Endothelial cell of hepatic sinusoid (primary cell): ENCODE results near the gene GHDC.
"Not testable (repeated sequence)": the region's sequence is repeated elsewhere in the genome, so short reads cannot be mapped to it uniquely, and the experiment has no call there.

Experiments used
- in situ Hi-C: cut with HindIII; loops from 2 replicates; pipeline ENCODE4 v1.10.0; 2017; ENCODE audit warnings: low sequenced_read_pairs

Gene GHDC

DNA sequence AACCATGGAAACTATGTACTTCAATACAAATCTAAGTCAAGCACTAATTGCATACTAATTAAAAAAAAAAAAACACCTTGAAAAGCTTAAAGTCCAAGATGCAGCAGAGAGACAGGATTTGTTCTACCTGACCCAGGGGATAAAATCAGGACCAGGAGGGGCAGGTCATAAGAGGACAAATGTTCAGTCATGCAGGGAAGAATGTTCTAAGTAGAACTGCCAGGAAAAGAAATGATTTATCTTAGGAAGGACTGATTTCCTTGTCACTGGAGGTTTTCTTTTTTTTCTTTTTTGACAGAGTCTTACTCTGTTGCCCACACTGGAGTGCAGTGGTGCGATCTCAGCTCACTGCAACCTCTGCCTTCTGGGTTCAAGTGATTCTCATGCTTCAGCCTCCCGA is 9.1 kb upstream of the GHDC start:
- in situ Hi-C loops: loop anchor here (10.0 kb wide), 1 partner anchor 311 kb away; no protein-coding TSS in a partner anchor

GRCh38 chr17:42202696-42203095 is 8.4 kb upstream of the GHDC start:
- in situ Hi-C loops: loop anchor here (10.0 kb wide), 1 partner anchor 312 kb away; no protein-coding TSS in a partner anchor

- in situ Hi-C loops: loop anchor here (10.0 kb wide), 1 partner anchor 313 kb away; no protein-coding TSS in a partner anchor
Measured at GRCh38 chr17:42202159-42202558, 7.9 kb upstream of the GHDC start.

GRCh38 chr17:42201458-42201772 is 7.1 kb upstream of the GHDC start:
- in situ Hi-C loops: loop anchor here (10.0 kb wide), 1 partner anchor 313 kb away; no protein-coding TSS in a partner anchor

DNA sequence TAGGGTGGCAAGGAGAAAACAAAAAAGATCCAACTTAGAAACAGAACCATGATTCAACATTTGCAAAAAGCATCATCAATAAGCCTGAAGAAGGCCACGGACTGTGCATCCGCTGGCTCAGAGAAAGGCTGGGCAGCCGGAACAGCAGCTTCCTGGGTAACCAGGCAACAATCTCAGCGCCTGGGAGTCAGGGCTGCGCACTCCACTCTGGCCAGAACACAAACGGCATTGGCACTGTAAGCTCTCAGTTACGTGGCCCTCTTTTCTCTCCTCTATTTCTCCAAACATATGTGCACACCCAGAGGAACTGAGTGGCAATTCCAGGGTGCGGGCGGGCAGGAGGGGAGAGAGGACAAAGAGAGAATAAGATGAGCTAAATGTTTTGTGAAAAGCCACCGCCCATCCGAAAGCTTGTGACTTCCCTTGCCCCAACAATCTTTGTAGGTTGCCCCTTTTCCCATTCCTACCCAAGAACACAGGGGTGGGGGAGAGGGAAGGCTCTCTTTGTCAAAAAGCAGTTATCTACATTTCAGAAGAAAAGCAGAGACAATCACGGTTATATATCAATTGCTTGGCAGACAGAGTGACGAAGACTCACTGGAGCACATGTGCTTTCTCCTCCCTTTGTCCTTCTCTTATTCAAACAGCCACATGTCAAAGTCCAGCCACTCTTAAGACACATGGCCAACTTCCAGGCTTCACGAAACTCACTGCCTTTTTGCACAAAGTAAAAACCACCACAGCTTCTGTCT is 6.6 kb upstream of the GHDC start:
- in situ Hi-C loops: loop anchor here (10.0 kb wide), 1 partner anchor 314 kb away; no protein-coding TSS in a partner anchor

DNA sequence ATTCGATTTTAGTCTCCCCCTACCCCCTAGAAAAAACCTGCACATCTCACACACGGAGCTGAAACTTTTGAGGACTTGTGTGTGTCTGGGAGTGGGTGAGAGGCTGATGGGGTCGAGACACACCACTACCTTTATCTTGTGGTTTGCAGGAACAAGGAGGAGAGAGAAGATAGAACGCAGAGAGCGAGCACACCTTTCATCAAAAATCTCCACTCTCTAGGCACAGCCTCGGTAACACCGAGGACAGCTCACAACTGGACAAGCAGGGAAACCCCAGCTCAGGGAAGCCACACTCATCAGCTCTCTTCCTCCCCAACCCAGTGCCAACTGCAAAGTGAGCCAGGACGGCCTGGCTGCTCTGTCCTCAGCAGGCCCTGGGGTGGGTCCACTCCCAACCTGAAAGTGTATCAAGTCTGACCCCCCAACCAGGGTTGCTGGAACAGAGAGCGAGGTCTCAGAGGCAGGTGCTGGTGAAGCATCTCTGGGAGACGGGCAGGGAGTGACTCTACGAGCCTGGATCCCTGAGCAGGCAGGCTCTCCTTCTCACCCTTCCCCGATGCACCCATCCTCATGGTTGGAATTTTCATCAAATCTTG is 5.2 kb upstream of the GHDC start:
- in situ Hi-C loops: loop anchor here (10.0 kb wide), 1 partner anchor 315 kb away; no protein-coding TSS in a partner anchor

GRCh38 chr17:42198897-42199296 is 4.6 kb upstream of the GHDC start:
- in situ Hi-C loops: no loop called here

GRCh38 chr17:42197564-42198156 is 3.4 kb upstream of the GHDC start:
- in situ Hi-C loops: no loop called here

GRCh38 chr17:42193216-42193968 is 902 bp downstream of the GHDC start:
- in situ Hi-C loops: no loop called here

GRCh38 chr17:42192189-42193126 is 1.8 kb downstream of the GHDC start:
- in situ Hi-C loops: no loop called here

DNA sequence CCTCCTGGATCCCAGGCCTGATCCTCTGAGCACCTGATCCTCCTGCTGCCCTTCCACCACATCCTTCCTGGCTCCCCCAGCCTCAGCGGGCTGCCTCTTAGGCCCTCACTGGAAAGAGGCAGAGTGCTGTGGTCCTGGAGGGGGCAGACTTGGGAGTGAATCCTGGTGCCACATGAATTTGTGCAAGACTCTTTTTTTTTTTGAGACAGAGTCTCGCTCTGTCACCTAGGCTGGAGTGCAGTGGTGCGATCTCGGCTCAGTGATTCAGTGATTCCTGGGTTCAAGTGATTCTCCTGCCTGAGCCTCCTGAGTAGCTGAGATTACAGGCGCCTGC is 3.1 kb downstream of the GHDC start:
- in situ Hi-C loops: no loop called here

GRCh38 chr17:42190491-42191274 is 3.6 kb downstream of the GHDC start:
- in situ Hi-C loops: no loop called here

DNA sequence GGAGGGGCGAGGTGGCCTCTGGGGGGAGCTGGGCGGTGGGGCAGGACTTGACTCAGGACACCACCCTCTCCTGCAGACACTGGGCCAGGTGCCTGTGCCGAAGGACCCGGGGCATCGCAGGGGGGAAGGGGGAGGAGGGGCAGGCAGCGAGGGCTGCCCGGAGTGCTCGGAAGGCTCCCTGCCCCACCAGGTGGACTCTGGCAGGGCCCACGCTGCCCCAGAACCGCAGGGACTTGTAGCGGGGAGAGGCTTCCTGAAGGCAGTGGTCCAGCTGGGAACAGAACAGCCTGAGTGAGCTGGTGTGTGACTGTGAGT is 4.7 kb downstream of the GHDC start:
- in situ Hi-C loops: no loop called here

DNA sequence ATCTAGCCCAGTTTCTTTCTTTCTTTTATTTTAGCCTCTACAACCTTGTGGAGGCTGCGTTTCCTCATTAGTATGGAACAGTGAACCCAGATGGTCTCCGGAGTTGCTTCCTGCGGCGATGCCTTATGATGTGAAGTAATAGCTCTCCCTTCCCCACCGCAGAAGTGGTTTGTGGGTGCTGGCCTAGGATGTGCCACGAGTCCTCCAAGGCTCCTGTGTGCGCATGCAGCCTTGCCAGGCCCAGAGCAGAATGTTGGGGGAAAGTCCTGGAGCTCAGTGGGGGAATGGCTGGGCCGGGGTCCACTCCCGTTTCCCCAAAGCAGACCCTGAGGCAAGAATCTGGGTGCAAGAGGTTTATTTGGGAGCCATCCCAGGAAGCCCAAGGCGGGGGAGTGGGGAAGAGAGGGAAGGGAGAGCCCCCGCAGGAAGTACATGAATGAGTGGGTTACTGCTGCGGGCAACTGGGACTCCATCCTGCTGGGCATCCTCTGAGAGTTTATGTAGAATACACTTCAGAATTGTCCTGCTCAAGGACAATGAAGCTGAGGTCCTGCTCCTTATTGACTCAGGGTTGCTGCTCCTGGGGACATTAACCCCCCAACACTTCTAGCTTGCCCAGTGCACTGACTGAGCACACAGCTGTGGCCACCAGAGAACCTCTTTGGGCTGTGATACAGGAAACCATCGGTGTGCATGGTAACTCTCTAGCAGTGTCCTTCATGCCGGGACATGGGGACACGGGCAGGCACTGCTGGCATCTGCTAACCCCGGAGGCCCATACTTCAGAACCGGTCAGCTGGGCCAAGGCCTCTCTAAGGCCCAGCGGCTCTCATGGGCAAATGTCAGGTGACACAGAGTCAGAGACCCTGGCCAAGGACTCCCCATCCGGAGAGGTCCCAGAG is 5.3 kb downstream of the GHDC start:
- in situ Hi-C loops: no loop called here

DNA sequence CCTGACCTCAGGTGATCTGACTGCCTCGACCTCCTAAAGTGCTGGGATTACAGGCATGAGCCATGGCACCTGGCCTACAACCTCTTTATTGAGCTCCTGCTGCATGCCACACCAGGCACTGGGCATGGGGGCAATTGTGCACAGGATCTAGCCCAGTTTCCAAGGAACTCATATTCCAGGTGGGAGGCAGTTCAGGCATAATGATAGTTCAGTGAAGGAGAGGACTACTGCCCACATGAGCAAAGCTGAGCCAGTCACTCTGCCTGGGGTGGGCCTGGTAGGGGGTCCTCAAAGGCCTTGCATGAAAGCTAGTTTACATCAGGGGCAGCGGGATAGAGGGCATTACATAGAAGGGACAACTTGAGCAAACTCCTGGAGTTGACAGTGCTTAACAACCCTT is 6.5 kb downstream of the GHDC start:
- in situ Hi-C loops: no loop called here

GRCh38 chr17:42186191-42186590 is 8.1 kb downstream of the GHDC start:
- in situ Hi-C loops: not testable (repeated sequence)

DNA sequence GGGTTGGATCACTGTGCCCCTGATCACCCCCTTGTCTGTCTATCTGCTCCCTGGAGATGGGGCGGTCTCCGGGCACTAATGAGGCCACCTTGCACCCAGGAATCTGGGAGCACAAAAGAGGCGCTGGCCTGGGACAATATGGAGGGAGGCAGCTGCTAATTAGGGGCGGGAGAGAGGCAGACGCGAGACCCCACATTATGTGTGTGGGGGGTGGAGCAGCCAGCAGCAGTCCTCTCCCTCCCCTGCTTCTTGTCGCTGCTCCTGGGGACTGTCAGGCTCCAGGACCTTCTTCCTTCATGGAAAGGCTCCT is 8.7 kb downstream of the GHDC start:
- in situ Hi-C loops: no loop called here

GRCh38 chr17:42184713-42185620 is 9.3 kb downstream of the GHDC start, which contains the start of gene HCRT:
TSS of gene HCRT (minus strand) at chr17:42185452. CDS start at chr17:42185365, 87 bp downstream.
- in situ Hi-C loops: no loop called here
